Tibial nerve (tissue), 4 donors: Measurements from ENCODE around the gene ABHD17A. TPM values are rescaled to one million over a fixed set of nuclear protein-coding genes. Genes with fewer than 3 reads are reported as not detected.

Experiments
- DNase-seq, 2 donors: peaks; one replicate each; pipeline ENCODE4 v3.0.0-alpha.2; 2019; ENCODE audit warnings: low spot score in 2 of 2
- H3K27ac ChIP-seq, 4 donors: fragments of 200-600 bp; sonication (generic) in 3 of 4; one replicate each; pipeline ENCODE4 v1.5.1; 2017 to 2019; ENCODE audit warnings: mild to moderate bottlenecking in 1 of 4
- H3K27me3 ChIP-seq, 2 donors: fragments of 200-600 bp; sonication (generic) in 1 of 2; one replicate each; pipeline versions ENCODE4 v1.5.1 to v1.6.0; 2017 to 2019
- H3K36me3 ChIP-seq, 3 donors: fragments of 200-600 bp; sonication (generic); one replicate each; pipeline ENCODE4 v1.5.1; 2018 to 2019
- H3K4me1 ChIP-seq, 4 donors: fragments of 200-600 bp; sonication (generic) in 3 of 4; one replicate each; pipeline ENCODE4 v1.5.1; 2017 to 2019
- H3K4me3 ChIP-seq, 4 donors: fragments of 200-600 bp; sonication (generic) in 3 of 4; one replicate each; pipeline ENCODE4 v1.5.1; 2017 to 2019; ENCODE audit warnings: mild to moderate bottlenecking in 1 of 4, moderate library complexity in 1 of 4
- H3K9me3 ChIP-seq, 4 donors: fragments of 200-600 bp; sonication (generic) in 3 of 4; one replicate each; pipeline ENCODE4 v1.5.1; 2017 to 2019
- EP300 ChIP-seq, 2 donors: sonication (generic); formaldehyde crosslinking; IDR thresholded peaks; one replicate each; pipeline ENCODE4 v1.6.1; 2017; ENCODE audit warnings: antibody characterized with exemption in 2 of 2, mild to moderate bottlenecking in 1 of 2
- POLR2A ChIP-seq, 2 donors: fragments of 450-650 bp; IDR thresholded peaks; one replicate each; pipeline ENCODE4 v1.6.1; 2017; ENCODE audit warnings: antibody characterized with exemption in 2 of 2, mild to moderate bottlenecking in 2 of 2, moderate library complexity in 2 of 2
- WGBS, 2 donors: methylation state at CpG; one replicate each; pipeline ENCODE4 v1.1.5; 2018; 5-methylcytosine and 5-hydroxymethylcytosine counted together
- total RNA-seq, 4 donors: library from RNA; depleted of rRNA; stranded (reverse); fragments of >200 nt; gene quantifications; one replicate each; pipeline ENCODE4 v1.1.0, GENCODE V29; 2016
- TF ChIP-seq, protein P1 (sequence below), 5 experiments: fragments of 200-600 bp in 3 of 5; fragments of 450-650 bp in 2 of 5; sonication (generic) in 3 of 5; IDR thresholded peaks; one replicate each; pipeline ENCODE4 v1.5.1; 2016 to 2019; ENCODE audit warnings: antibody characterized with exemption in 5 of 5, mild to moderate bottlenecking in 3 of 5, moderate library complexity in 2 of 5

Gene ABHD17A
- total RNA-seq, 4 donors from 2014 or later = 127 to 165 (median 132) TPM

DNA sequence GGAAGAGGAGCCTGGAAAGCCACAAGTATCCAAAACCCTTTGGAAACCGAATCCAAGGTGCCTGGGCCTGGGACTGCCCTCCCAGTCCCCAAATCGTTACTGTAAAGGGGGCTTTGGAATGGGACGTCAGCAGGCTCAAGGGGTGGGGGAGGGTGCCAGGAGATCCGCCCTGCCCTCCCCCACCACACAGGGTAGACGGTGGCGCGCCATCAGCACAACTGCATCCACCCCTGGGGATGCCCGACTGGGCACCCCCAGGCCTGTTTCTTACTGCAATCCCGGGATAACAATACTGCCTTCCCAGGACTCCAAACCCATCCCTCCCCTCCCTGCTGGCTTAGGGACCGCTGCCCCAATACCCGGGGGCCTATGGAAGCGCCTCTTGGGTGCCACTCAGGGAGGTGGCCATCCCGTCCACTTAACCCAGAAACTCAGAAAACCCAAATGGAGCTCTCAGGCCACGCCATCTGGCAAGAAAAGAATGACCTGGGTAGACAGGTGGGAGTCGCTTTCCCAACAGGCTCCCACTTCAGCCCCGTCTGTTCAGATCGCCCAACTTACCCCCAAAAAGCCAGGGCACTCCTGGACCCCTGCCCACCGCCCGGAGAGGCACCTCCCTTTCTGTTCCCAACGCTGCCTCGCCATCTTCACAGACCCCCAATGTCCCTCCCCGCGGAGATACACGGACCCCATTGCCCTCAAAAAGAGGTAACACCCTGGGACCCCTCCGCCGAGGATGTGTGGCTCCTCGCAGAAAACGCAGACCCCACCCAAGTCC, 24.3 kb downstream of the ABHD17A start:
- 59 to 61% methylated on average over 27 to 28 of the region's 28 CpGs for WGBS, 2 donors
- DNase-seq = no peak
- Histone ChIP-seq H3K36me3 (no peaks in the 10 kb centered on the region), H3K4me3 (peak overlapping the region in 1 of 4 donors; percentile 70), H3K4me1 (peaks cover 0 to 78% (median 65%) of the 10 kb centered on the region in 4 donors), H3K27me3 (no peaks in the 10 kb centered on the region), H3K27ac (peak overlapping the region in 3 of 4 donors; percentile 56 to 94 (median 85)), H3K9me3 (no peaks in the 10 kb centered on the region)
- TF ChIP-seq EP300 (IDR thresholded peaks at IDR 0.05) (no peak), POLR2A (IDR thresholded peaks at IDR 0.05) (no peak)
- TF ChIP-seq, protein P1, sequence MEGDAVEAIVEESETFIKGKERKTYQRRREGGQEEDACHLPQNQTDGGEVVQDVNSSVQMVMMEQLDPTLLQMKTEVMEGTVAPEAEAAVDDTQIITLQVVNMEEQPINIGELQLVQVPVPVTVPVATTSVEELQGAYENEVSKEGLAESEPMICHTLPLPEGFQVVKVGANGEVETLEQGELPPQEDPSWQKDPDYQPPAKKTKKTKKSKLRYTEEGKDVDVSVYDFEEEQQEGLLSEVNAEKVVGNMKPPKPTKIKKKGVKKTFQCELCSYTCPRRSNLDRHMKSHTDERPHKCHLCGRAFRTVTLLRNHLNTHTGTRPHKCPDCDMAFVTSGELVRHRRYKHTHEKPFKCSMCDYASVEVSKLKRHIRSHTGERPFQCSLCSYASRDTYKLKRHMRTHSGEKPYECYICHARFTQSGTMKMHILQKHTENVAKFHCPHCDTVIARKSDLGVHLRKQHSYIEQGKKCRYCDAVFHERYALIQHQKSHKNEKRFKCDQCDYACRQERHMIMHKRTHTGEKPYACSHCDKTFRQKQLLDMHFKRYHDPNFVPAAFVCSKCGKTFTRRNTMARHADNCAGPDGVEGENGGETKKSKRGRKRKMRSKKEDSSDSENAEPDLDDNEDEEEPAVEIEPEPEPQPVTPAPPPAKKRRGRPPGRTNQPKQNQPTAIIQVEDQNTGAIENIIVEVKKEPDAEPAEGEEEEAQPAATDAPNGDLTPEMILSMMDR (IDR thresholded peaks at IDR 0.05) = no peak

DNA sequence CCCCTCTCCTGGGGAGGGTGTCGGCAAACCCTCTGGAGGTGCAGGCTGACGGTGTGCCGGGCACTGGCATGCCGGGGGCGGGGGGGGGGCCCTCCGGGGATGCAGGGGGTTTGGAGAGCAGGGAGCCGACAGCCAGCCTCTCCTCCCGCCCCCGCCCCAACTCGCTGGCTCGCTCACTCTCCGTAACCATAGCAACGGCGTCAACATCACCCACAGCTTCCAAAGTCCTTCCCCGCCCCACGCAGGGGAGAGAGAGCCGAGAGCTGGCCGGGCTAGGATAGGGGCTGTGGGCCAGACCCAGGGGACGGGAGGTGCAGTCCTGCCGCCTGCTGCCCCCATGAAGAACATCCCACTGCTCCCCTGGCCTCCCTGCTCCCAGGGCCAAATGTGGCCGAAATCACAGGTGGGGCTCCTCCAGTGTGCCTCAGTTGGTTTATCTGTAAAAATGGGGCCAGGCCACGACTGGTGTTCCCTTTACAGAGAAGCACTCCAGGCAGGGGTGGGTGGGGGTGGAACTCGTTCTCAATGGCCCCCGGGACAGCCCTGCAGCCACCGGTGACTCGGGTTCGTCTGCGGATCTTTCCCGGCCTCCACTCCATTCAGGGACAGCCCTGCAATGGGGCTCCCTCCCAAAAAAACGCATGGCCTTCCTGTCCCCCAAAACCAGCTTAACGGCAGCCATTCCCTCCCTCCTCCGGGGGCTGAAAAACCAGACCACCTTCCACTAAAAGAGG, 25.1 kb downstream of the ABHD17A start:
- TF ChIP-seq, protein P1 (IDR thresholded peaks at IDR 0.05) = no peak
- TF ChIP-seq EP300 (IDR thresholded peaks at IDR 0.05) (no peak), POLR2A (IDR thresholded peaks at IDR 0.05) (no peak)
- Histone ChIP-seq H3K27me3 (no peaks in the 10 kb centered on the region), H3K4me3 (no peak overlapping the region), H3K4me1 (peaks cover 0 to 84% (median 71%) of the 10 kb centered on the region in 4 donors), H3K27ac (peak overlapping the region; percentile 56 to 94 (median 75)), H3K36me3 (no peaks in the 10 kb centered on the region), H3K9me3 (no peaks in the 10 kb centered on the region)
- DNase-seq = no peak
- WGBS, 2 donors = 10 to 26% methylated on average over 11 to 24 of the region's 32 CpGs

DNA sequence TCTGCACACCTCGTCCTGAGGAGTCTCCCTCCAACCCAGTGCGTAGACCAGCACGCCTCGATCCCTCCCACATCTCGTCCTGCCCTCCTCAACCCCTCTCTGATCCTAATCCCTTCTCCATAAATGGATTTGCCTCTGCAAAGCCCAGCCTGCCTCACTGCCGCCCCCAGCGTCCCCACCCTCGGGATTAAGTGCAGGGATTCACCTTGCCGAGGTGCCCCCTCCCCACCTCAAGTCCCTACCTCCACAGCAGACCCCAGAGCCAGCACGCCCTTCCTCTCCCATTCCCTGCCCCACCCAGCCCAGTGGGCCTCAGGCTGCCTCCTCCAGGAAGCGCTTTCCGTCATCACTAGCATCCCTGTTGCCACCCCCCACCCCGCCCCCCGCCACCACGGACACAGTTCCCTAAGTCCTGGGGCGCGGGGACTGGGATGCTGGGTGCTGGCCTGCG, 25.9 kb downstream of the ABHD17A start:
- Histone ChIP-seq H3K36me3 (peaks cover 0 to 2% (median 0%) of the 10 kb centered on the region in 3 donors), H3K9me3 (no peaks in the 10 kb centered on the region), H3K4me3 (no peak overlapping the region), H3K27me3 (peaks cover 0 to 5% of the 10 kb centered on the region in 2 donors), H3K27ac (peak overlapping the region; percentile 56 to 94 (median 75)), H3K4me1 (peaks cover 0 to 84% (median 67%) of the 10 kb centered on the region in 4 donors)
- TF ChIP-seq, protein P1 (IDR thresholded peaks at IDR 0.05) = no peak
- TF ChIP-seq POLR2A (IDR thresholded peaks at IDR 0.05) = no peak
- no peak for TF ChIP-seq EP300 (IDR thresholded peaks at IDR 0.05)
- WGBS, 2 donors = 47 to 50% methylated on average over 18 of the region's 18 CpGs
- DNase-seq = no peak

DNA sequence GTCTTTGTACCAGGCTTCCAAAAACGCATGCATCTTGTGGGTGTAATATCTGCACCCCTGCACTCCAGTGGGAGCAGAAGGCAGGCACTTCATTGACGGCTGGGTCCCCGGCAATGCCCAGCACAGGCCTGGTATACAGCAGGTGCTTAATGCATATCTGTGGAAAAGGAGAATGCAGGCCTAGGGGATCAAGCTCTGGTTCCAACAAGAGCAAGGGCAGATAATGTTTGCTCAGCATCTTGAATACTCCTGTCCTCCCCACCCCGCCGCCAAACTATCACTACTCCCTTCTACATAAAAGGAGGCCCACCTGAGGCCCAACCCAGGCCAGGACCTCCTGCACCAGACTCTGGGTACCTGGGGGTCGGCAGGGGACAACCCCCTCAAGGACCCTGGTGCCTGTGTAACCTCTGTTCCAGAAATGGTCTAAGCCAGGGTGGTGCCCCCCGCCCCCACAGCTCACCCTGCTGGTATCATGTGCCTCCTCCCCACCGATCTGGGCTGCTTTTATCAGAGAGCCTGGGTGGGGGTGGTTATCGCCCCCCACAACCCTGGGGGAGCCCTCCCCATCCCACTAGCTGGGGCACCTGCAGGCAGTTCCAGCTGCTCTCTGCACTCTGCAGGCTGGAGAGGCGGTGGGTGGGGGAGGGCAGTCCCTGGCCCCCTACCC, 26.7 kb downstream of the ABHD17A start:
- WGBS, 2 donors = 69 to 74% methylated on average over 5 to 9 of the region's 10 CpGs
- peaks cover 0 to 90% (median 71%) of the 10 kb centered on the region in 4 donors for H3K4me1 ChIP-seq
- peaks cover 0 to 5% of the 10 kb centered on the region in 2 donors for H3K27me3 ChIP-seq
- no peak for DNase-seq
- H3K9me3 ChIP-seq = no peaks in the 10 kb centered on the region
- peaks cover 0 to 6% (median 0%) of the 10 kb centered on the region in 3 donors for H3K36me3 ChIP-seq
- TF ChIP-seq, protein P1 (IDR thresholded peaks at IDR 0.05) = no peak
- TF ChIP-seq EP300 (IDR thresholded peaks at IDR 0.05) (no peak), POLR2A (IDR thresholded peaks at IDR 0.05) (no peak)
- no peak overlapping the region for H3K4me3 ChIP-seq
- H3K27ac ChIP-seq = peak overlapping the region; percentile 65 to 94 (median 88)
